Measurements from ENCODE around the gene KPNA6. TPM values are rescaled to one million over a fixed set of nuclear protein-coding genes. Genes with fewer than 3 reads are reported as not detected.

Gene KPNA6
- total RNA-seq, 1 donor, result 96.7 TPM

GRCh38 chr1:32220746-32221580 is 113.1 kb downstream of the KPNA6 start:
- peak overlapping the region; percentile 86 for H3K4me3 ChIP-seq (ENCODE audit: low read depth, low read length)
- no peak for DNase-seq (ENCODE audit: low read depth)

GRCh38 chr1:32221581-32221979 is 113.7 kb downstream of the KPNA6 start:
- no peak for DNase-seq (ENCODE audit: low read depth)
- H3K4me3 ChIP-seq (ENCODE audit: low read depth, low read length), result peak overlapping the region; percentile 86
- no peak for TF ChIP-seq CTCF (IDR thresholded peaks at IDR 0.05; ENCODE audit: insufficient read depth, low read depth, low read length)

More at GRCh38 chr1:32220746-32221580, 113.1 kb downstream of the KPNA6 start:
- no peak for TF ChIP-seq CTCF (IDR thresholded peaks at IDR 0.05; ENCODE audit: insufficient read depth, low read depth, low read length)

- DNase-seq (ENCODE audit: low read depth), result peak; percentile 93
- TF ChIP-seq CTCF (IDR thresholded peaks at IDR 0.05; ENCODE audit: insufficient read depth, low read depth, low read length), result no peak
- peak within 1 kb of the TSS; percentile 86 for H3K4me3 ChIP-seq (ENCODE audit: low read depth, low read length)
These were observed 114.3 kb downstream of the KPNA6 start, which contains the start of the genes EIF3I and TMEM234 for GRCh38 chr1:32221980-32222755. EIF3I (plus strand) TSS chr1:32222407; CDS start chr1:32222442, 35 bp downstream. TMEM234 (minus strand) TSS chr1:32222353; CDS start chr1:32222322, 31 bp downstream.

- no peak for DNase-seq (ENCODE audit: low read depth)
- no peak for TF ChIP-seq CTCF (IDR thresholded peaks at IDR 0.05; ENCODE audit: insufficient read depth, low read depth, low read length)
- no peak overlapping the region for H3K4me3 ChIP-seq (ENCODE audit: low read depth, low read length)
These were observed 115.8 kb downstream of the KPNA6 start for GRCh38 chr1:32223683-32224082.

GRCh38 chr1:32224285-32224684 is 116.4 kb downstream of the KPNA6 start:
- no peak overlapping the region for H3K4me3 ChIP-seq (ENCODE audit: low read depth, low read length)
- no peak for DNase-seq (ENCODE audit: low read depth)
- no peak for TF ChIP-seq CTCF (IDR thresholded peaks at IDR 0.05; ENCODE audit: insufficient read depth, low read depth, low read length)

Small RNAs within 50 kb of the gene (small RNA-seq; reads per million reads assigned to genes)
- gene MIR5585 (not detected), gene RF00017 (not detected)

Other genes with a start within 250 kb of the KPNA6 start
- gene PTP4A2, start 169.7 kb upstream of the KPNA6 start, total RNA-seq, result 388 and 503 TPM in 2 replicates
- 50.3 and 51.0 TPM in 2 replicates for gene KHDRBS1, start 94.2 kb upstream of the KPNA6 start, total RNA-seq
- 5.6 and 5.8 TPM in 2 replicates for gene TMEM39B, start 35.1 kb upstream of the KPNA6 start, total RNA-seq
- 105 and 128 TPM in 2 replicates for gene TXLNA, start 71.6 kb downstream of the KPNA6 start, total RNA-seq
- gene CCDC28B, start 92.5 kb downstream of the KPNA6 start, total RNA-seq, result 22.5 and 30.3 TPM in 2 replicates
- 0.86 and 2.3 TPM in 2 replicates for gene IQCC, start 97.6 kb downstream of the KPNA6 start, total RNA-seq
- not detected in 2 replicates for gene DCDC2B, start 101.0 kb downstream of the KPNA6 start, total RNA-seq
- 21.6 and 23.8 TPM in 2 replicates for gene TMEM234, start 114.3 kb downstream of the KPNA6 start, total RNA-seq
- 264 and 280 TPM in 2 replicates for gene EIF3I, start 114.4 kb downstream of the KPNA6 start, total RNA-seq
- 0.97 and 5.2 TPM in 2 replicates for gene FAM167B, start 139.2 kb downstream of the KPNA6 start, total RNA-seq
- 0.43 TPM in 1 of 2 replicates, not detected in the other for gene LCK, start 143.2 kb downstream of the KPNA6 start, total RNA-seq
- 67.6 and 95.0 TPM in 2 replicates for gene HDAC1, start 184.0 kb downstream of the KPNA6 start, total RNA-seq
- 30.9 and 32.4 TPM in 2 replicates for gene MARCKSL1, start 228.2 kb downstream of the KPNA6 start, total RNA-seq